Activated T-helper 1 cell treated with anti-CD3 and anti-CD28 coated beads, Interleukin-12 subunit alpha, Interleukin-12 subunit beta, Interleukin-2, Interleukin-4 antibody, amounts not matched to agents 30 ng/mL and 10 ng/mL and 1 ng/mL, durations not matched to agents 14 hours and 24 hours and 36 hours (primary cell): ENCODE data around the gene AP5Z1. TPM values are rescaled to one million over a fixed set of nuclear protein-coding genes. Genes with fewer than 3 reads are reported as not detected.
"Not testable (repeated sequence)": the region's sequence is repeated elsewhere in the genome, so short reads cannot be mapped to it uniquely, and the experiment has no call there.

Source experiments
- DNase-seq: peaks from one replicate; pipeline ENCODE4 v3.0.0; 2021; ENCODE audit warnings: low spot score
- H3K27ac Mint-ChIP-seq: one replicate; pipeline ENCODE4 v1.8.0; 2021; ENCODE audit warnings: mild to moderate bottlenecking, mixed read lengths
- H3K27me3 Mint-ChIP-seq: one replicate; pipeline ENCODE4 v1.8.0; 2022; ENCODE audit warnings: mild to moderate bottlenecking, moderate library complexity, mixed read lengths; ENCODE audit not compliant: insufficient read depth
- H3K36me3 Mint-ChIP-seq: one replicate; pipeline ENCODE4 v1.8.0; 2021; ENCODE audit warnings: low read depth, mixed read lengths
- H3K4me1 Mint-ChIP-seq: one replicate; pipeline ENCODE4 v1.8.0; 2021; ENCODE audit warnings: low read depth, mixed read lengths
- H3K4me3 Mint-ChIP-seq: one replicate; pipeline ENCODE4 v1.8.0; 2021; ENCODE audit warnings: mild to moderate bottlenecking, moderate library complexity, mixed read lengths
- H3K9me3 Mint-ChIP-seq: one replicate; pipeline ENCODE4 v1.8.0; 2021; ENCODE audit warnings: mixed read lengths
- intact Hi-C: fragments of 100-400 bp; cut with micrococcal nuclease; formaldehyde crosslinking; loops from one replicate; pipeline ENCODE4 v1.15.1; 2024
- total RNA-seq: library from RNA; stranded (reverse); gene quantifications from 2 replicates; pipeline ENCODE4 v1.2.3, GENCODE V29; 2022

The AP5Z1 gene
- total RNA-seq, 1 donor from 2014 or later, result 56.8 TPM

- no peak overlapping the region for H3K4me3 Mint-ChIP-seq
- intact Hi-C loops, result loop anchor here (2.0 to 10.0 kb wide), 3 partner anchors 83 to 395 kb away; partner anchors contain the start of genes RADIL and WIPI2
- no peak for DNase-seq
- H3K4me1 Mint-ChIP-seq, result no peaks in the 10 kb centered on the region
- H3K27me3 Mint-ChIP-seq, result no peaks in the 10 kb centered on the region
- H3K27ac Mint-ChIP-seq, result no peak overlapping the region
- peaks cover 2% of the 10 kb centered on the region for H3K36me3 Mint-ChIP-seq
- no peaks in the 10 kb centered on the region for H3K9me3 Mint-ChIP-seq
Observed at GRCh38 chr7:4799508-4800268, 24.3 kb downstream of the AP5Z1 start.

DNA sequence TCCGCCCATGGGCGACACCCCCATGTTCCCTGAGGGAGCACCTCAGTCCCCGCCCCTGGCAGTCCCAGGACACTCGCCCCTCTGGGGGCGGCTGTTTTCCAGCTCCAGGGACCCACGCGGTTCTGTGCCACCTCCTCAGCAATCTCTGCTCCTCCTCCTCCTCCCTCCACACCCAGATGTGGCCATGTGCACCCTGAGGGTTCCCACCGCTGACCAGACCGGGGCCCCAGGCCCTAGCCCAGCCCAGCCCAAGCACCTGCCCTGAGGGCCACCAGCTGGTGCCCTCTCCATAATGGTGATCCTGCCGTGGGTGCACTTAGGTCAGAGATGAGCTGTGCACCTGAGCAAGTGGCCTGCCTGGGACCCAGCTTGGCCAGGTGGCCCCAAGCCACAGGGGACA lies 25.1 kb downstream of the AP5Z1 start:
- Mint-ChIP-seq H3K4me1 (no peaks in the 10 kb centered on the region), H3K9me3 (no peaks in the 10 kb centered on the region), H3K4me3 (no peak overlapping the region), H3K36me3 (peaks cover 1% of the 10 kb centered on the region), H3K27me3 (no peaks in the 10 kb centered on the region), H3K27ac (no peak overlapping the region)
- intact Hi-C loops, result no loop called here
- DNase-seq, result no peak

DNA sequence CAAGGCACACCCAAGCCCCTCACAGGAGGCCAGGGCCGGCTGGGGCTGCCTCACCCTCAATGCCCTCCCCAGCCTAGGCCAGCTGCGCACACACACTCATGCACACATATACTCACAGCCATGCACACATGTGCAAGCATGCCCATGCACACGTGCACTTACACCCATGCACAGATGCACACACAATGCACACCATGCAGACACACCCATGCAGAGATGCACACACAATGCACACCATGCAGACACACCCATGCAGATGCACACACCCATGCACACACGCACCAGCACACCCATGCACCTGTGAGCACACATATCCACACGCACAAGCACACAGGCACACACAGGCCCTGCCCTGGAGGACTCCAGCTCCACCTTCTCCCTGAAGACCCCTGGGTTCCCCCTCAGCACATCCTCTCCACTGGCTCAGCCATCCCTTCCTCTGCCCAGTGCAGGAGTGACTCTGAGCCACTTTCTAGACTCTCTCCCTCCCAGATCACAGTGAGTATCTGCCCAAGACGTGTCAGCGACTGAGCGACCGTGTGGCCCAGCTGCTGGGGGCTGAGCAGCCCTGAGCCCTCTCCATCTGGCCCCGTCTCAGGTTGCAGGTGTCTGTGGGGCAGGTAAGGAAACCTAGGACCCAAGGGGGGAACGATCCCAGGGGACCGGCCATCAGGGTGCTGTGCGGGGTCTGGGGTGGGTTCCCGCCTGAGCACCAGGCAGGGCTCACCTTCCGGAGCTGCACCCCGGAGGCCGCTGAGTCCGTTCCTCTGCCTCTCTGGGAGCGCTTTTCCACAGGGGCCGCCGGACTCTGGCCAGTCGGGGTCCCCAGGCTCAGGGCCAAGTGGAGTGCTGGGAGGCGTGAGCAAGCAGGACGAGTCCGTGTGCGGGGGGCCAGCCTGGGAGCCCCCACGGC lies 25.8 kb downstream of the AP5Z1 start:
- no peak for DNase-seq
- intact Hi-C loops, result no loop called here
- no peaks in the 10 kb centered on the region for H3K36me3 Mint-ChIP-seq
- no peaks in the 10 kb centered on the region for H3K9me3 Mint-ChIP-seq
- no peaks in the 10 kb centered on the region for H3K4me1 Mint-ChIP-seq
- no peak overlapping the region for H3K4me3 Mint-ChIP-seq
- no peak overlapping the region for H3K27ac Mint-ChIP-seq
- peaks cover 1% of the 10 kb centered on the region for H3K27me3 Mint-ChIP-seq

DNA sequence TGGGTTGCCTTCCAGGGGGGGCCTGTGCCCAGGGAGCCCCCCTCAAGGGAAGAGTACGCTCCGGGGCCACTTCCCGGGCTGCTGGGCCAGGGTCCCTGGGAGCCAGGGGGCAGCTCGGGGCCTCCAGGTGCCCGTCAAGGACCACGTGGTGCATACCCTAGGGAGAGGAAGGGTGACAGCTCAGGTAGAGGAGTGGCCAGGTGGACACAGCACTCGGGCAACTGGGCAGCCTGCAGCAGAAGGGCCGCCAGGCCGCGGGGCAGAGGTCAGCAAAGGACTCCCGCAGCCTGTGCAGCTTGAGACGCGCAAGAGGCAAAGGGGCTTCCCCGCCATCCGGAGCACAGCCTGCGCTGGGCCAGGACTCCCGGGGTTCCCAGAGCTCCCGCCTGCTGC lies 26.4 kb downstream of the AP5Z1 start:
- no peaks in the 10 kb centered on the region for H3K4me1 Mint-ChIP-seq
- DNase-seq, result no peak
- intact Hi-C loops, result no loop called here
- H3K36me3 Mint-ChIP-seq, result no peaks in the 10 kb centered on the region
- H3K4me3 Mint-ChIP-seq, result no peak overlapping the region
- no peak overlapping the region for H3K27ac Mint-ChIP-seq
- peaks cover 8% of the 10 kb centered on the region for H3K27me3 Mint-ChIP-seq
- no peaks in the 10 kb centered on the region for H3K9me3 Mint-ChIP-seq

DNA sequence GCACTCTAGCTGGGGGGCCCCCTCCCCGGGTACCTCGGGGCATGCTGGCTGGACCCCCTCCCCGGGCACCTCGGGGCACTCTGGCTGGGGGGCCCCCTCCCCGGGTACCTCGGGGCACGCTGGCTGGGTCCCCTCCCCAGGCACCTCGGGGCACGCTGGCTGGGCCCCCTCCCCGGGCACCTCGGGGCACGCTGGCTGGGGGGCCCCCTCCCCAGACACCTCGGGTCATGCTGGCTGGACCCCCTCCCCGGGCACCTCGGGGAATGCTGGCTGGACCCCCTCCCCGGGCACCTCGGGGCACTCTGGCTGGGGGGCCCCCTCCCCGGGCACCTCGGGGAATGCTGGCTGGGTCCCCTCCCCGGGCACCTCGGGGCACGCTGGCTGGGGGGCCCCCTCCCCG lies 27.2 kb downstream of the AP5Z1 start:
- DNase-seq, H3K9me3 Mint-ChIP-seq, intact Hi-C loops, H3K27ac Mint-ChIP-seq, H3K4me3 Mint-ChIP-seq, H3K4me1 Mint-ChIP-seq, H3K36me3 Mint-ChIP-seq: not testable (repeated sequence)
- peaks cover 11% of the 10 kb centered on the region for H3K27me3 Mint-ChIP-seq

GRCh38 chr7:4803397-4804241 lies 28.2 kb downstream of the AP5Z1 start:
- no peak overlapping the region for H3K4me3 Mint-ChIP-seq
- H3K27ac Mint-ChIP-seq, result no peak overlapping the region
- intact Hi-C loops, result no loop called here
- H3K4me1 Mint-ChIP-seq, result no peaks in the 10 kb centered on the region
- no peaks in the 10 kb centered on the region for H3K36me3 Mint-ChIP-seq
- H3K9me3 Mint-ChIP-seq, result no peaks in the 10 kb centered on the region
- DNase-seq, result no peak
- H3K27me3 Mint-ChIP-seq, result peaks cover 19% of the 10 kb centered on the region

GRCh38 chr7:4805110-4805983 lies 29.9 kb downstream of the AP5Z1 start:
- Mint-ChIP-seq H3K4me3 (no peak overlapping the region), H3K36me3 (no peaks in the 10 kb centered on the region), H3K9me3 (no peaks in the 10 kb centered on the region), H3K27me3 (peaks cover 24% of the 10 kb centered on the region), H3K4me1 (no peaks in the 10 kb centered on the region), H3K27ac (no peak overlapping the region)
- intact Hi-C loops, result no loop called here
- DNase-seq, result no peak

GRCh38 chr7:4805984-4806300 lies 30.5 kb downstream of the AP5Z1 start:
- intact Hi-C loops, result no loop called here
- no peaks in the 10 kb centered on the region for H3K9me3 Mint-ChIP-seq

DNA sequence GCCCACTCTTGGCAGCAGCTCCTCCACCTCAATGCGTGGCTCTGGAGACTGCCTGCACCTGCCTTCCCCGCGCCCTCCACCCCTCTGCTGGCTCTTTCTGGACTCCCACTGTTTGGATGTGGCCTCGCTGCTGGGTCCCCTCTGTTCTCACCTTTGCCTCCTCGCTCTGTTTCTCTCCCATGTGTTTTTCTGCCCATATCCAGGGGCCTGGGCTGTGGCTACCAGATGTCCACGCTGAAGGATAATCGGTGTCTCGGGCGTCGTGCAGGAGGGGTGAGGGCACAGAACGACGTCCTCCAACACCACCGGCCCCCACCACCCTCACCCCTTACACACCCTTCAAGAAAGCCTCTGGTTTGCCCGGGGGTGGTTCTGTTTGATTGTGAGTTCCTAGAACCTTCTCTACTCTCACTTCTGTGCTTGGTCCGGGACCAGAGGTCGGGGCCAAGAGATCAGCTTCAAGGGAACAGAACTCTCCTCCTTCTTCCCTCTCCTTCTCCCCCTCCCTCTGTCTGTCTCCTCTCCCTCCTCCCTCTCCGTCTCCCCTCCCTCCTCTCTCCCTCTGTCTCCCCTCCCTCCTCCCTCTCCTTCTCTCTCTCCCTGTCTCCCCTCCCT lies 31.7 kb downstream of the AP5Z1 start:
- no peaks in the 10 kb centered on the region for H3K9me3 Mint-ChIP-seq
- H3K27me3 Mint-ChIP-seq, result peaks cover 24% of the 10 kb centered on the region
- no peaks in the 10 kb centered on the region for H3K4me1 Mint-ChIP-seq
- H3K4me3 Mint-ChIP-seq, result no peak overlapping the region
- intact Hi-C loops, result no loop called here
- no peak overlapping the region for H3K27ac Mint-ChIP-seq
- no peaks in the 10 kb centered on the region for H3K36me3 Mint-ChIP-seq
- DNase-seq, result no peak

More at GRCh38 chr7:4805984-4806300, 30.5 kb downstream of the AP5Z1 start:
- Mint-ChIP-seq H3K27ac (no peak overlapping the region), H3K36me3 (no peaks in the 10 kb centered on the region), H3K4me3 (no peak overlapping the region), H3K27me3 (peaks cover 24% of the 10 kb centered on the region), H3K4me1 (no peaks in the 10 kb centered on the region)
- DNase-seq, result no peak

DNA sequence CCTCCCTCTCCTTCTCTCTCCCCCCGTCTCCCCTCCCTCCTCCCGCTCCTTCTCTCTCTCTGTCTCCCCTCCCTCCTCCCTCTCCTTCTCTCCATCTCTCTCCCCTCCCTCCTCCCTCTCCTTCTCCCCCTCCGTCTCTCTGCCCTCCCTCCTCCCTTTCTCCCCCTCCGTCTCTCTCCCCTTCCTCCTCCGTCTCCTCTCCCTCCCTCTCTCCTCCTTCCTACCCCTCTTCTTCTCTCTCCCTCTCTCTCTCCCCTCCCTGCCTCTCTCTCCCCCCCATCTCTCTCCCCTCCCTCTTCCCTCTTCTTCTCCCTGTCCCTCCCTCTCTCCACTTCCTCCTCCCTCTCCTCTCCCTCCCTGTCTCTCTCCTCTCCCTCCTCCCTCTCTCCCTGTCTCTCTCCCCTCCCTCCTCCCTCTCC lies 32.2 kb downstream of the AP5Z1 start:
- peaks cover 24% of the 10 kb centered on the region for H3K27me3 Mint-ChIP-seq
- H3K27ac Mint-ChIP-seq, result no peak overlapping the region
- H3K36me3 Mint-ChIP-seq, result peaks cover under 1% of the 10 kb centered on the region
- intact Hi-C loops, result no loop called here
- no peak for DNase-seq
- H3K9me3 Mint-ChIP-seq, result peaks cover 2% of the 10 kb centered on the region
- H3K4me1 Mint-ChIP-seq, result no peaks in the 10 kb centered on the region
- no peak overlapping the region for H3K4me3 Mint-ChIP-seq

DNA sequence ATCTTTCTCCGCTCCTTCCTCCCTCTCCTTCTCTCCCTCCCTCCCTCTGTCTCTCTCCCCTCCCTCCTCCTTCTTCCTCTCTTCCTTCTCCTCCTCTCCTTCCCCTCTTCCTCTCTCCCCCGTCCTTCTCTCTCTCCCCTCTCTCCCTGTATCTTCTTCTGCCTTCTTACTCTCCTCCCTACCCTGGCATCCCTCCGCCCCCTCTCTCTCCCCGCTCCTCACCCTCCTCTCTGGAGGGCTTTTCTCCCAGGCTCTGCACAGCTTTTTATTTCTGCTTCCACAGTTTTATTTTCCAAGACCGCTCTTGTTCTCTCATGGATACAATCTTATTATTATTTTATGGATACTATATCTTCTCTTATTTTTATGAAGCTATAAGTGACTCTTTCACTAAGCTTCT lies 32.6 kb downstream of the AP5Z1 start:
- intact Hi-C loops, result no loop called here
- H3K9me3 Mint-ChIP-seq, result peaks cover 6% of the 10 kb centered on the region
- no peaks in the 10 kb centered on the region for H3K4me1 Mint-ChIP-seq
- DNase-seq, result no peak
- peaks cover 24% of the 10 kb centered on the region for H3K27me3 Mint-ChIP-seq
- no peak overlapping the region for H3K27ac Mint-ChIP-seq
- peaks cover 1% of the 10 kb centered on the region for H3K36me3 Mint-ChIP-seq
- H3K4me3 Mint-ChIP-seq, result no peak overlapping the region

DNA sequence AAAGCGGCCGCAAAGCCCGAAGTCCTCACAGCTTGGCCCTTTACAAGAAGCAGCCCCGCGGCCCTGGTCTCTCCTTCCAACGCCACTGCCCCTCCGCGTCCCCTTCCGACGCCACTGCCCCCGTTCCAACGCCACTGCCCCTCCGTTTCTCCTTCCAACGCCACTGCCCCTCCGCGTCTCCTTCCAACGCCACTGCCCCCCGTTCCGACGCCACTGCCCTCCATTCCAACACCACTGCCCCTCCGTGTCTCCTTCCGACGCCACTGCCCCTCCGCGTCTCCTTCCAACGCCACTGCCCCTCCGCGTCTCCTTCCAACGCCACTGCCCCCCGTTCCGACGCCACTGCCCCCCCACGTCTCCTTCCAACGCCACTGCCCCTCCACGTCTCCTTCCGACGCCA lies 33.1 kb downstream of the AP5Z1 start:
- Mint-ChIP-seq H3K27ac (no peak overlapping the region), H3K4me1 (no peaks in the 10 kb centered on the region), H3K36me3 (peaks cover 1% of the 10 kb centered on the region), H3K27me3 (peaks cover 28% of the 10 kb centered on the region), H3K9me3 (peaks cover 11% of the 10 kb centered on the region), H3K4me3 (no peak overlapping the region)
- DNase-seq, result no peak
- intact Hi-C loops, result no loop called here
